IPS-15b (cell line): ENCODE measurements around the gene TOB1.

Experiments used
- H3K27me3 ChIP-seq: one replicate; pipeline ENCODE4 v1.6.1; 2013; ENCODE audit warnings: low read length; ENCODE audit not compliant: control insufficient read depth, insufficient read depth
- H3K36me3 ChIP-seq: one replicate; pipeline ENCODE4 v1.6.1; 2013; ENCODE audit warnings: low read length; ENCODE audit not compliant: control insufficient read depth, insufficient read depth
- H3K4me1 ChIP-seq: one replicate; pipeline ENCODE4 v1.6.1; 2013; ENCODE audit warnings: mild to moderate bottlenecking, low read length; ENCODE audit not compliant: control insufficient read depth, insufficient read depth
- H3K4me3 ChIP-seq: one replicate; pipeline ENCODE4 v1.5.1; 2013; ENCODE audit warnings: low read depth, low read length
- H3K9ac ChIP-seq: one replicate; pipeline ENCODE4 v1.6.1; 2013; ENCODE audit warnings: low read depth, mild to moderate bottlenecking, low read length
- H3K9me3 ChIP-seq: one replicate; pipeline ENCODE4 v1.6.1; 2013; ENCODE audit warnings: mild to moderate bottlenecking, low read length; ENCODE audit not compliant: control insufficient read depth, insufficient read depth

The TOB1 gene

DNA sequence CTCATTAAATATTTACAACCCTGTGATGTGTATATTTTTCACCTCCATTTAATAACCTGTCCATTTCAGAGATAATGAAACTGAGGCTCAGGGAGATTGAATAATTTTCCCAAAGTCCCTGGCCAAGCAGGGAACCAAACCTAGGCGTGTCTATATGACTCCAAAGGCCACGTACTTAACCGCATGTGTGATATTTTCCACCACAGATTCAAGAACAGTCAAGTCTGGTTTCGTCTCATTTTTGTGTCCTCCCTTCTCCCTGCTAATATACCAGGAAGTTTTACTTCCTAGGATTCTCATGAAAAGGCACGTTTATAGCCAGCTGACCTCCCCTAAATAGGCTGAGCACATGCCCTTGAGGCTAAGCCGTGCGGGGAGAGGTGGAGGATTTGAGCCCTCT, 15.5 kb downstream of the TOB1 start:
- Histone ChIP-seq H3K36me3 (no peaks in the 10 kb centered on the region), H3K9me3 (no peaks in the 10 kb centered on the region), H3K9ac (no peak overlapping the region)

DNA sequence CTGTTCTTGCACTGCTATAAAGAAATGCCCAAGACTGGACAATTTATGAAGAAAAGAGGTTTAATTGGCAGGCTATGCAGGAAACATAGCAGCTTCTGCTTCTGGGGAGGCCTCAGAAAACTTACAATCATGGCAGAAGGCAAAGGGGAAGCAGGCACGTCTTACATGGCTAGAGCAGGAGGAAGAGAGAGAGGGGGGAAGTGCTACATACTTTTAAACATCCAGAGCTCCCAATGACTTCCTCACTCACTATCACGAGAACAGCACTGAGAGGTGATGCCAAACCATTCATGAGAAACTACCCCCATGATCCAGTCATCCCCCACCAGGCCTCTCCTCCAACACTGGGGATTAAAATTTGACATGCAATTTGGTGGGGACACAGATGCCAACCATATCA, 17.4 kb downstream of the TOB1 start:
- H3K9me3 ChIP-seq = no peaks in the 10 kb centered on the region

More for the DNA sequence above, 15.5 kb downstream of the TOB1 start:
- Histone ChIP-seq H3K4me3 (no peak overlapping the region), H3K27me3 (no peaks in the 10 kb centered on the region), H3K4me1 (no peaks in the 10 kb centered on the region)

DNA sequence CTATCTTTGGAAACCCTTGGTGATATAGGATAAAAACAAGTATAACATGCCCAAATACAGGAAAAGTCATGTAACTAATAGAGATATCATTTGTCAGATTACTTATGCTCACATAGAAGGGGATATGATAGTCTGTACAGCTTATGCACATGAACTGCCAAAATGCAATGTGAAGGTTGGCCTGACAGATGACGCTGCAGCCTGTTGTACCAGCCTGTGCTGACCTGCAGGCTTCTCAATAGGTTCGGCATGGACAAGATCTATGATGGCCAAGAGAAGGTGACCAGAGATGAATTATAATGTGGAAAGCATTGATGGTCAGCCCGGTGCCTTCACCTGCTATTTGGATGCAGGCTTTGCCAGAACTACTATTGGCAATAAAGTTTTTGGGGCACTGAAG, 18.1 kb downstream of the TOB1 start:
- no peaks in the 10 kb centered on the region for H3K36me3 ChIP-seq
- no peaks in the 10 kb centered on the region for H3K4me1 ChIP-seq
- H3K9me3 ChIP-seq = no peaks in the 10 kb centered on the region
- no peak overlapping the region for H3K9ac ChIP-seq
- H3K27me3 ChIP-seq = no peaks in the 10 kb centered on the region
- no peak overlapping the region for H3K4me3 ChIP-seq

More for the DNA sequence above, 17.4 kb downstream of the TOB1 start:
- no peaks in the 10 kb centered on the region for H3K36me3 ChIP-seq
- no peaks in the 10 kb centered on the region for H3K27me3 ChIP-seq
- H3K9ac ChIP-seq = no peak overlapping the region
- H3K4me3 ChIP-seq = no peak overlapping the region
- H3K4me1 ChIP-seq = no peaks in the 10 kb centered on the region

DNA sequence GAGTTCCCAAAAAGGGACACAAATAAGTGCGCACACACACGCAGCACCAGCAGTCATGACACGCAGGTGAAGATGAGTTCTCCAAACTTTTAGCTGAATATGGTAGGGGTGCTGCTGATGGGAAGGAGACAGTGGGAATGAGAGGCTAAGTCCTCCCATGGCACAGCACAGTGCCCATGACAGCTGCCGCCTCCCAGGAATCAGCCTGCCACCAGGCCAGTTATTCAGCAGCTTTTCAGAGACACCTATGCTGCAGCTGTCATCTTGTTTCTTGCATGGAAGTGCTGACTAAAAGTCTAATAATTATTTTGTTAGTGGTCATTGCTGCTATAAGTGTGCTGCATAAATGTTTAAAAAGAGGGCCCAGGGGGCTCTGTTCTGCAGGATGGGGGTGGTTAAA, 18.6 kb downstream of the TOB1 start:
- H3K9ac ChIP-seq = no peak overlapping the region
- no peaks in the 10 kb centered on the region for H3K36me3 ChIP-seq
- no peaks in the 10 kb centered on the region for H3K4me1 ChIP-seq
- no peak overlapping the region for H3K4me3 ChIP-seq
- H3K9me3 ChIP-seq = no peaks in the 10 kb centered on the region
- no peaks in the 10 kb centered on the region for H3K27me3 ChIP-seq

DNA sequence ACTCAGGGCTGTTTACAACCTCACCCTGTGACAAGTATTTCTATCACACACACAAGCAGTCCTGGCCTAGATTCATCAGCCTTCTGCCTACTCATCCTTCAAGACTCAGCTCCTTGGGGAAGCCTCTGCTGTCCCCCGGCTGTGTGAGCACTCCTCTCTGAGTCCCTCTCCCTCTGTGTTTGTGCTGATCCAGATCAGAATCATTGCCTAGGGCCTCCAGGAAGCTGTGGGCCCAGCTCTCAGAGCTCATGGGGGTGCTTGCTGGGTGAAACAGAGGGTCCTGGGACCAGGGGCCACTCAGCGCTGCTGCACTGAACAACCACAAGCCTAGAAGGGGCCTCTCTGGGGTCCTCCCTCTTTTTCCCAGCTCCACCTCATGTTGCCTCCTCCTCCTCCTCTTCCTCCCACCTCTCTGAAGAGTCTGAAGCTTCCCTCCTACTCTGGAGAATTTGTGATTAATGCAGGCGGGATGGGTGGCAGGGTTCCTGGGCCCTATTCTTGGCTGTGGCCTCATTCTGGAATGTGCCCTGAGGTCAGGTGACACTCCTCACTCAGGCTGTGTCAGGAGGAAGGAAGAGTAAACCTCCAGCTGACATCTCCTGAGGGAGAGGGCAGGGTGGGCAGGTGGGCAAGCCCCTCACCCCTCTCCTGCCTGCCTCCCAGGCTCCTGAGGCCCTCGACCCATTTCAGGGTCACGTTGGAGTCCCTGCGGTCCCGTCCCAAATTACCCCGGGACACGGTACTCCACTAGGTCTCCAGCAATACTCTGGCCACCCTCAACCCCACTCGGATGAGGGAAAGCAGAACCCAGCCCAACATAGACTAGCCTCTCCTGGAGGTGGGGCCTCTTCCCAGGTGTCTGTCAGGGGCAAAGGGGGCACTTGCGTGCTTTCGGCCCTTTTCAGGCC, 20.7 kb downstream of the TOB1 start:
- Histone ChIP-seq H3K36me3 (no peaks in the 10 kb centered on the region), H3K4me1 (no peaks in the 10 kb centered on the region), H3K4me3 (no peak overlapping the region), H3K9me3 (no peaks in the 10 kb centered on the region), H3K27me3 (no peaks in the 10 kb centered on the region), H3K9ac (no peak overlapping the region)

DNA sequence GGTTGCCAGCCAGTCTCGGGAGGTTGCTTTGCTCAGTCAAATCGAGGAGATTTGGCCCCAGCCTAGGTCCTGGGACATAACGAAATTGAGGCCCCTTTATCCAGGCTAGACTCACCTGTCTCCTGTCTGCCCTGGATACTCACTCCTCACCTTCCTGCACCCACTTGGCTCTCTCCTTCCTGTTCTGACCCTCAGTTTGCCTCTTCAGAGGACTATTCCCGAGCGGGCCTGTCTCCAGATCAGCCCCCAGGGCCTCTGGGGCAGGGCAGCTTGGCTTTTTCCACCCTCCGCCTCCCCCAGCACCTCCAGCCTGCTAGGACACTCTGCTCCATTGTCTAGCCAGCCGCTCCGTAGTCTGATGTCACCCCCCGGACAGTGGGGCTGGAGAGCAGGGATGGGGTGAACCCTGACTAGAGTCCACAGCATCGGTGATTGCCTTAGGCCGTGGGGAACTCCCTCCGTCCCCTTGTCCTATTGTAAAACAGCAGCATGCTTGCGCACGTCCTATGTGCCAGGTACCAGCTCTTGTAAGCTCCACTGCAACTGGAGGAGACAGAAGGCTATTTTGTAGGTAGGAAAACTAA, 21.9 kb downstream of the TOB1 start:
- Histone ChIP-seq H3K27me3 (no peaks in the 10 kb centered on the region), H3K9ac (no peak overlapping the region), H3K4me3 (no peak overlapping the region)

DNA sequence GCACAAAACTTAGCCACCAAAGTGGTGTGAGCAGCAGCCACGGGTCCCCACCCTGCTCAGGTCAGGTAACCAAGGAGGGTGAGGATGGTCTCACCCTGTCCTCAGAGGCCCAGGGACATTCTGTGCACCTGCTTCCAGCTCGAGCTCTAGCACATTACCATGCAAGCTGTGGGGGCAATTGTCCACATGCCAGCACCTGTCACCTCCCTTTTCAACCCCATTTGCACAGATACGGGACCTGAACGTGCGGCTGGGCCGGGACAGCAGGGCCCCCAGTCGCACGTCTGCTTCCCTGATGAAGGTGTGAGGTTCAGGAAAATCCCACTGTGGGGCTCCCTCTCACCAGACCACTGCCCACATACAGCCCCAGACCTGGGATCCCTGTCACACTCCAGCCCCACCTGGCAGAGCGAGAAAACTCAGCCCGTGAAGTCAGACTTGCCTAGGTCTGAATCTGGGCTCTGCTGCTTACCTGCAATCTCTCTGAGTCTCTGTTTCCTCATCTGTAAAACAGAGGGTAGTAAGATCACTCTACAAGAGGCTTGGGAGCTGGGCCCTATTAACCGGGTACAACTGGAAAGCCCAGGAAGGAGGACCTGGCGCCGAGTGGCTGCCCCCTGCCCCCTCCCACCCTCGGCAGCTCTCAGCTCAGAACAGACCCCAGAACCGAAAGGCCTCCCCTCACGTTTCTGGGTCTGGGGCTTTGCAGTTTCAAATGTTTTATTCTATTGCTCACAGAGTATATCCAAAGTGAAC, 22.8 kb downstream of the TOB1 start:
- H3K4me3 ChIP-seq = no peak overlapping the region
- H3K9me3 ChIP-seq = no peaks in the 10 kb centered on the region
- no peak overlapping the region for H3K9ac ChIP-seq
- no peaks in the 10 kb centered on the region for H3K4me1 ChIP-seq
- no peaks in the 10 kb centered on the region for H3K27me3 ChIP-seq
- no peaks in the 10 kb centered on the region for H3K36me3 ChIP-seq

More for the DNA sequence above, 21.9 kb downstream of the TOB1 start:
- no peaks in the 10 kb centered on the region for H3K4me1 ChIP-seq
- H3K9me3 ChIP-seq = no peaks in the 10 kb centered on the region
- H3K36me3 ChIP-seq = no peaks in the 10 kb centered on the region

DNA sequence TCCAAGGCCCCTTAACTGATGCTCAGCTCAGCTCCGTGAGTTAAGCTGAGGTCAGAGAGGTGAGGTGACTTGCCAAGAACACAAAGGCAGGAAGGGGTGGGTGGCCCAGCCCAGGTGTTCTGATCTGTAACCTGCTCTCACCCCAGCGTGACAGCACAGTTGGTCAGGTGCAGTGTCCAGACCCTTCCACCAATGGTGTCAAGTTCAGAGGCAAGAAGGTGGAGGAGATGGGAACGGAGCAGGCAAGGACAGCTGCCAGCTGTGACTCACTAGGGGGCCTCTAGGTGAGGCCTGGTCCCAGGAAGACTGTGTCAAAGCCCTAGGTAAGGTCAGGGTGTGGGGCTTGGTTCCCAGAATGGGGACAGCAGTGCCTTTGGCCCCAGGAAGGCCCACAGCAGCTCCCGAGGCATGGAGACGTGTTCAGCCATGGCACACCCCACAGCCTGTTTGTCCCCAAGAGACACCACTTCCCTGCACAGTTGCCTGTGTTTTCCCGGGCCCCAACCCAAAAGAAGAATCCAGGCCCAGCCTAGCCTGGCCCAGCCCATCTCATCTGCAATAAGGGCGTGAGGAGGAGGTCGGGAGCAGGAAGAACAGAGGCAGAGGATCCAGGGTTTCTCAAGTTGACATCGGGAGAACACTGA, 23.5 kb downstream of the TOB1 start:
- Histone ChIP-seq H3K4me1 (no peaks in the 10 kb centered on the region), H3K36me3 (no peaks in the 10 kb centered on the region), H3K9ac (no peak overlapping the region), H3K9me3 (no peaks in the 10 kb centered on the region), H3K4me3 (no peak overlapping the region), H3K27me3 (no peaks in the 10 kb centered on the region)

DNA sequence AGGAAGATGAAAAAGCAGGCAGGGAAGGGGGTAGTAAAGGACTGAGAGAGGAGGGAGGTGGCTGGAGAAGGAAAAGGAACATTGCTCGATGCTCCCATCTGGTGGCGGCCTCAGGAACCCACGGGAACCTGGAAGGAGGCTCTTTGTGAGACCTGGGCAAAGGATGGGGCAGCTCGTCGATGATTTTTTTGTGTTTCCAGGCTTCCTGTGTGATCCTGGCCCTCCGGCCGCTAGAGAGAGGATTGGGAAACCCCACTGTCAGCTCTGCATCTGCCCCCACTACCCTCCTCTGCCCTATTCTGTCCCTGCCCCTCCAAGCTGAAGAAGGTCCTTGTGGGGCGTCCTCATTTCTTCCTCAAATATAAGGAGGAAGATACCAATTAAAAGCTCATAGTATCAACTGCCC, 24.2 kb downstream of the TOB1 start:
- Histone ChIP-seq H3K9ac (no peak overlapping the region), H3K9me3 (no peaks in the 10 kb centered on the region), H3K36me3 (no peaks in the 10 kb centered on the region), H3K4me3 (no peak overlapping the region), H3K27me3 (no peaks in the 10 kb centered on the region), H3K4me1 (no peaks in the 10 kb centered on the region)

DNA sequence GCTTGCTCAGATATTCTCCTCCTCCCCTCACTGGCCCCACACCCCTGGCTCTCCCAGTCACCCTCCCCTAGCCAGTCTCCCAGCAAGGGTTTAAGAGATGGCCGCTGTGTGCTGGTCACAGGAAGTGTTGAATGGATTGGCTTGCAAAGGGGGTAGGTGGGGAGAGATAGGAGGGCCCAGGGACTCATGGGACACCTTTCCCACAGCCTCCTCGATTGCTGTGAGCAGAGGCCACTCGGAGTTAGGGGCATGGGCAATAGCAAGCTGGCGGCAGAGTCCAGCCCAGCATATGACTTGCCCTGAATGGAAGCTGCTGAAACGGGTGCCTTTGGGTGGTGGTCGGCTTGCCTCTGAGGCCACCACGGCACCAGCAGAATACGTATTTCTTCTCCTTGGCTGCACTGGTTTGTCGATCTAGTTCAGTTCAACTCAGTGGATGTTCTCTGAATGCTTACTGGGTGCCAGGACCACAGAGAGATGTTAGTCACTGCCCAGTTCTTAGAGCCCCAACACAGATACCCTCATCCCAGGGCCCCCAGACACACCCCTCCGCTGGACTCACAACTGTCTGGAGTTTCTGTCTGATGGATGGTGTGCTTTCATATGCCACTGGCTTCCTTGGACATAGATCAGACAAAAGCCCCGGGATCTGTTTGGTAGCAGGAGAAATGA, 24.7 kb downstream of the TOB1 start:
- Histone ChIP-seq H3K36me3 (no peaks in the 10 kb centered on the region), H3K27me3 (no peaks in the 10 kb centered on the region), H3K9me3 (no peaks in the 10 kb centered on the region), H3K4me1 (no peaks in the 10 kb centered on the region), H3K9ac (no peak overlapping the region), H3K4me3 (no peak overlapping the region)

DNA sequence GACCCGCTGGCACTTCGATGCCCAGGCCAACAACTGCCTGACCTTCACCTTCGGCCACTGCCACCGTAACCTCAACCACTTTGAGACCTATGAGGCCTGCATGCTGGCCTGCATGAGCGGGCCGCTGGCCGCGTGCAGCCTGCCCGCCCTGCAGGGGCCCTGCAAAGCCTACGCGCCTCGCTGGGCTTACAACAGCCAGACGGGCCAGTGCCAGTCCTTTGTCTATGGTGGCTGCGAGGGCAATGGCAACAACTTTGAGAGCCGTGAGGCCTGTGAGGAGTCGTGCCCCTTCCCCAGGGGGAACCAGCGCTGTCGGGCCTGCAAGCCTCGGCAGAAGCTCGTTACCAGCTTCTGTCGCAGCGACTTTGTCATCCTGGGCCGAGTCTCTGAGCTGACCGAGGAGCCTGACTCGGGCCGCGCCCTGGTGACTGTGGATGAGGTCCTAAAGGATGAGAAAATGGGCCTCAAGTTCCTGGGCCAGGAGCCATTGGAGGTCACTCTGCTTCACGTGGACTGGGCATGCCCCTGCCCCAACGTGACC, 25.8 kb downstream of the TOB1 start:
- no peaks in the 10 kb centered on the region for H3K36me3 ChIP-seq
- no peak overlapping the region for H3K9ac ChIP-seq
- no peaks in the 10 kb centered on the region for H3K4me1 ChIP-seq
- H3K4me3 ChIP-seq = no peak overlapping the region
- H3K27me3 ChIP-seq = no peaks in the 10 kb centered on the region
- no peaks in the 10 kb centered on the region for H3K9me3 ChIP-seq
